GM23338 (cell line): ENCODE data around the gene OR7D4. TPM values are rescaled to one million over a fixed set of nuclear protein-coding genes. Genes with fewer than 3 reads are reported as not detected.

ENCODE experiments used
- ATAC-seq: fragments of 200-7000 bp; cut with Tn5 transposase; 3 replicates; pipeline ENCODE4 v1.9.1; 2020
- DNase-seq: peaks from one replicate; pipeline ENCODE4 v3.0.0-alpha.2; 2015; ENCODE audit warnings: low spot score
- H2AFZ ChIP-seq: fragments of 200-600 bp; sonication (generic); 2 replicates; pipeline ENCODE4 v1.8.0; 2016; ENCODE audit warnings: antibody characterized with exemption, mild to moderate bottlenecking, moderate library complexity
- H3F3A ChIP-seq: fragments of 200-600 bp; sonication (generic); replicated peaks from 2 replicates; pipeline ENCODE4 v1.8.0; 2017; ENCODE audit warnings: antibody characterized with exemption, mixed run types, low read depth
- H3K27ac ChIP-seq: fragments of 200-600 bp; sonication (generic); 2 replicates; pipeline ENCODE4 v1.6.1; 2016; ENCODE audit warnings: low read depth
- H3K27me3 ChIP-seq: fragments of 200-600 bp; sonication (generic); 2 replicates; pipeline ENCODE4 v1.8.0; 2016; ENCODE audit warnings: mild to moderate bottlenecking, mixed run types, moderate library complexity; ENCODE audit not compliant: insufficient read depth
- H3K36me3 ChIP-seq: fragments of 200-600 bp; sonication (generic); 2 replicates; pipeline ENCODE4 v1.8.0; 2016; ENCODE audit warnings: mild to moderate bottlenecking; ENCODE audit not compliant: insufficient read depth
- H3K4me1 ChIP-seq: fragments of 200-600 bp; sonication (generic); 2 replicates; pipeline ENCODE4 v1.8.0; 2016; ENCODE audit warnings: mild to moderate bottlenecking, moderate library complexity; ENCODE audit not compliant: insufficient read depth
- H3K4me2 ChIP-seq: fragments of 200-600 bp; sonication (generic); 2 replicates; pipeline ENCODE4 v1.7.1; 2017; ENCODE audit warnings: mixed run types
- H3K4me3 ChIP-seq: fragments of 200-600 bp; sonication (generic); 2 replicates; pipeline ENCODE4 v1.6.1; 2016; ENCODE audit warnings: mixed run types
- H3K79me2 ChIP-seq: fragments of 200-600 bp; sonication (generic); replicated peaks from 2 replicates; pipeline ENCODE4 v1.8.0; 2017; ENCODE audit warnings: mild to moderate bottlenecking; ENCODE audit not compliant: insufficient read depth
- H3K9me2 ChIP-seq: fragments of 200-600 bp; sonication (generic); 2 replicates; pipeline ENCODE4 v1.8.0; 2017; ENCODE audit not compliant: insufficient read depth
- H4K20me1 ChIP-seq: fragments of 200-600 bp; sonication (generic); replicated peaks from 2 replicates; pipeline ENCODE4 v1.8.0; 2017; ENCODE audit warnings: mild to moderate bottlenecking; ENCODE audit not compliant: insufficient read depth
- H3K27ac Mint-ChIP-seq: 2 replicates; pipeline ENCODE4 v1.8.0; 2020; ENCODE audit warnings: inconsistent platforms, mild to moderate bottlenecking, moderate library complexity, mixed read lengths
- H3K27me3 Mint-ChIP-seq: 3 replicates; pipeline ENCODE4 v1.8.0; 2022; ENCODE audit warnings: low read depth, mild to moderate bottlenecking, moderate library complexity, mixed read lengths, inconsistent platforms; ENCODE audit not compliant: insufficient read depth, poor library complexity
- H3K36me3 Mint-ChIP-seq: 3 replicates; pipeline ENCODE4 v1.8.0; 2021; ENCODE audit warnings: low read depth, mild to moderate bottlenecking, inconsistent platforms, moderate library complexity, mixed read lengths
- H3K4me1 Mint-ChIP-seq: 3 replicates; pipeline ENCODE4 v1.8.0; 2020; ENCODE audit warnings: mild to moderate bottlenecking, inconsistent platforms, mixed read lengths
- H3K4me3 Mint-ChIP-seq: 3 replicates; pipeline ENCODE4 v1.8.0; 2021; ENCODE audit warnings: moderate library complexity, mild to moderate bottlenecking, inconsistent platforms, mixed read lengths
- H3K9me3 Mint-ChIP-seq: 3 replicates; pipeline ENCODE4 v1.8.0; 2020; ENCODE audit warnings: moderate library complexity, mild to moderate bottlenecking, inconsistent platforms, mixed read lengths
- CREB1 ChIP-seq: fragments of 250-450 bp; sonication (Bioruptor Pico); IDR thresholded peaks from 2 replicates; pipeline ENCODE4 v1.5.0; 2020; ENCODE audit warnings: low read depth, mild to moderate bottlenecking, moderate library complexity
- EZH2 ChIP-seq: fragments of 200-600 bp; sonication (generic); IDR thresholded peaks from one replicate; pipeline ENCODE4 v1.8.0; 2017; ENCODE audit warnings: antibody characterized with exemption, mild to moderate bottlenecking, low read depth; ENCODE audit not compliant: unreplicated experiment
- EZH2phosphoT487 ChIP-seq: fragments of 200-600 bp; sonication (generic); IDR thresholded peaks from one replicate; pipeline ENCODE4 v1.8.1; 2018; ENCODE audit warnings: antibody characterized with exemption; ENCODE audit not compliant: unreplicated experiment
- JUNB ChIP-seq: IDR thresholded peaks from one replicate; pipeline ENCODE4 v1.6.1; 2016; ENCODE audit warnings: antibody characterized with exemption; ENCODE audit not compliant: unreplicated experiment
- NANOG ChIP-seq: IDR thresholded peaks from 2 replicates; pipeline ENCODE4 v1.6.1; 2016; ENCODE audit warnings: antibody characterized with exemption, borderline replicate concordance
- POLR2AphosphoS5 ChIP-seq: IDR thresholded peaks from 2 replicates; pipeline ENCODE4 v1.6.1; 2016; ENCODE audit warnings: antibody characterized with exemption, low read depth
- STAT1 ChIP-seq: IDR thresholded peaks from one replicate; pipeline ENCODE4 v1.6.1; 2016; ENCODE audit warnings: antibody characterized with exemption; ENCODE audit not compliant: unreplicated experiment
- ZNF114 ChIP-seq: fragments of 250-450 bp; sonication (Bioruptor Pico); IDR thresholded peaks from 2 replicates; pipeline ENCODE4 v1.5.0; 2020; ENCODE audit warnings: mild to moderate bottlenecking, moderate library complexity
- ZNF331 ChIP-seq: fragments of 250-450 bp; sonication (Bioruptor Pico); IDR thresholded peaks from 2 replicates; pipeline ENCODE4 v1.5.0; 2020; ENCODE audit warnings: low read depth, mild to moderate bottlenecking, moderate library complexity
- polyA plus RNA-seq: library from polyadenylated mRNA; unstranded; fragments of >200 nt; fragmentation: Nextera tagmentation; extraction: Ambion mirVana; gene quantifications from 2 replicates; pipeline ENCODE4 v1.2.1, GENCODE V29; 2016
- total RNA-seq: library from RNA; depleted of rRNA; stranded (reverse); fragments of >200 nt; shearing (Covaris generic); gene quantifications from 2 replicates; pipeline ENCODE4 v1.2.3, GENCODE V29; 2014
- TF ChIP-seq, protein P1 (sequence below), 2 experiments: fragments of 200-600 bp in 1 of 2; sonication (generic) in 1 of 2; conservative IDR thresholded peaks; 2 replicates each; pipeline versions ENCODE4 v1.5.1 to v1.6.1; 2016 to 2017; ENCODE audit warnings: antibody characterized with exemption in 2 of 2, low read depth in 2 of 2, mild to moderate bottlenecking in 2 of 2, moderate library complexity in 1 of 2
- TF ChIP-seq, protein P2 (sequence below): IDR thresholded peaks from 2 replicates; pipeline ENCODE4 v1.6.1; 2016; ENCODE audit warnings: antibody characterized with exemption
- TF ChIP-seq, protein P3 (sequence below): fragments of 250-450 bp; sonication (Bioruptor Pico); IDR thresholded peaks from 2 replicates; pipeline ENCODE4 v1.5.0; 2020; ENCODE audit warnings: mild to moderate bottlenecking, moderate library complexity
- TF ChIP-seq, protein P4 (sequence below): IDR thresholded peaks from one replicate; pipeline ENCODE4 v1.6.1; 2018; ENCODE audit warnings: antibody characterized with exemption; ENCODE audit not compliant: unreplicated experiment

OR7D4 gene
- total and polyA plus RNA-seq, 2 experiments from 2014 or later, result not detected

DNA sequence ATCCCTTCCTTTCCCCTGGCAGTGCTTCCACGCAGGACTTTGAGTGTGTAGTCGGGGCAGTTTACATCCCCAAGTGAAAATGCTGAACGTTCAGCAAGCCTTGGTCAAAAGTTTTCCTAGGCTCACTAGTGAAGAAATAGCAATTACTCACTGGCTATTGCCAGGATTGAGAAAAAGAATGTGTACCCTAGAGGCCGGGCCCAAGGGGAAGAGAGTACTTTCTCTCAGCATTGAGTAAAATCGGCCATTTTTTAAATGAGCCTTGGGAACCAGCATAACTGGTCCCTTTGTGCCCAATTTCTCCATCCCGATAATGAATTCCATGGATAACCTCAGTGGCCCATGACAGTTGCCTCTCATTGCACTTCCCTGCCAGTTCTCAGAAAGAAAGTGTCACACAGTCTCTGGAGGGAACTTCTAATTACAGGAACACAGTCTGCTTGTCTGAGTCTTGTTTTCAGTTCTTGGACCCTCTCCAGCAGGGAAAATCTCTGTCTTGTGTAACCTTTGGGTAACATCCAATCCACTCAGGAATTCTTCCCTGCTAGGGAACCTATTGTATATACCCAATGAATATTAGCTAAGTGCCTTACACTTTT is 47.9 kb downstream of the OR7D4 start:
- Histone ChIP-seq H3K4me3 (no peak overlapping the region), H3K27ac (no peak overlapping the region), H3K4me1 (no peaks in the 10 kb centered on the region), H3K79me2 (no peaks in the 10 kb centered on the region), H3K36me3 (no peaks in the 10 kb centered on the region), H3K4me2 (no peak overlapping the region), H3K27me3 (no peaks in the 10 kb centered on the region), H3K9me2 (no peaks in the 10 kb centered on the region), H3F3A (no peaks in the 10 kb centered on the region), H4K20me1 (no peaks in the 10 kb centered on the region), H2AFZ (no peak overlapping the region)
- TF ChIP-seq EZH2 (no peak), STAT1 (no peak), NANOG (no peak), JUNB (no peak), ZNF331 (CRISPR knock-in tag) (no peak), POLR2AphosphoS5 (no peak), CREB1 (CRISPR knock-in tag) (no peak), ZNF114 (no peak), EZH2phosphoT487 (no peak)
- TF ChIP-seq, protein P1, sequence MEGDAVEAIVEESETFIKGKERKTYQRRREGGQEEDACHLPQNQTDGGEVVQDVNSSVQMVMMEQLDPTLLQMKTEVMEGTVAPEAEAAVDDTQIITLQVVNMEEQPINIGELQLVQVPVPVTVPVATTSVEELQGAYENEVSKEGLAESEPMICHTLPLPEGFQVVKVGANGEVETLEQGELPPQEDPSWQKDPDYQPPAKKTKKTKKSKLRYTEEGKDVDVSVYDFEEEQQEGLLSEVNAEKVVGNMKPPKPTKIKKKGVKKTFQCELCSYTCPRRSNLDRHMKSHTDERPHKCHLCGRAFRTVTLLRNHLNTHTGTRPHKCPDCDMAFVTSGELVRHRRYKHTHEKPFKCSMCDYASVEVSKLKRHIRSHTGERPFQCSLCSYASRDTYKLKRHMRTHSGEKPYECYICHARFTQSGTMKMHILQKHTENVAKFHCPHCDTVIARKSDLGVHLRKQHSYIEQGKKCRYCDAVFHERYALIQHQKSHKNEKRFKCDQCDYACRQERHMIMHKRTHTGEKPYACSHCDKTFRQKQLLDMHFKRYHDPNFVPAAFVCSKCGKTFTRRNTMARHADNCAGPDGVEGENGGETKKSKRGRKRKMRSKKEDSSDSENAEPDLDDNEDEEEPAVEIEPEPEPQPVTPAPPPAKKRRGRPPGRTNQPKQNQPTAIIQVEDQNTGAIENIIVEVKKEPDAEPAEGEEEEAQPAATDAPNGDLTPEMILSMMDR (conservative IDR thresholded peaks at IDR 0.05; ENCODE audit: low read depth in 2 of 2), result no peak
- TF ChIP-seq, protein P2, sequence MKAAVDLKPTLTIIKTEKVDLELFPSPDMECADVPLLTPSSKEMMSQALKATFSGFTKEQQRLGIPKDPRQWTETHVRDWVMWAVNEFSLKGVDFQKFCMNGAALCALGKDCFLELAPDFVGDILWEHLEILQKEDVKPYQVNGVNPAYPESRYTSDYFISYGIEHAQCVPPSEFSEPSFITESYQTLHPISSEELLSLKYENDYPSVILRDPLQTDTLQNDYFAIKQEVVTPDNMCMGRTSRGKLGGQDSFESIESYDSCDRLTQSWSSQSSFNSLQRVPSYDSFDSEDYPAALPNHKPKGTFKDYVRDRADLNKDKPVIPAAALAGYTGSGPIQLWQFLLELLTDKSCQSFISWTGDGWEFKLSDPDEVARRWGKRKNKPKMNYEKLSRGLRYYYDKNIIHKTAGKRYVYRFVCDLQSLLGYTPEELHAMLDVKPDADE, result no peak
- TF ChIP-seq, protein P3, sequence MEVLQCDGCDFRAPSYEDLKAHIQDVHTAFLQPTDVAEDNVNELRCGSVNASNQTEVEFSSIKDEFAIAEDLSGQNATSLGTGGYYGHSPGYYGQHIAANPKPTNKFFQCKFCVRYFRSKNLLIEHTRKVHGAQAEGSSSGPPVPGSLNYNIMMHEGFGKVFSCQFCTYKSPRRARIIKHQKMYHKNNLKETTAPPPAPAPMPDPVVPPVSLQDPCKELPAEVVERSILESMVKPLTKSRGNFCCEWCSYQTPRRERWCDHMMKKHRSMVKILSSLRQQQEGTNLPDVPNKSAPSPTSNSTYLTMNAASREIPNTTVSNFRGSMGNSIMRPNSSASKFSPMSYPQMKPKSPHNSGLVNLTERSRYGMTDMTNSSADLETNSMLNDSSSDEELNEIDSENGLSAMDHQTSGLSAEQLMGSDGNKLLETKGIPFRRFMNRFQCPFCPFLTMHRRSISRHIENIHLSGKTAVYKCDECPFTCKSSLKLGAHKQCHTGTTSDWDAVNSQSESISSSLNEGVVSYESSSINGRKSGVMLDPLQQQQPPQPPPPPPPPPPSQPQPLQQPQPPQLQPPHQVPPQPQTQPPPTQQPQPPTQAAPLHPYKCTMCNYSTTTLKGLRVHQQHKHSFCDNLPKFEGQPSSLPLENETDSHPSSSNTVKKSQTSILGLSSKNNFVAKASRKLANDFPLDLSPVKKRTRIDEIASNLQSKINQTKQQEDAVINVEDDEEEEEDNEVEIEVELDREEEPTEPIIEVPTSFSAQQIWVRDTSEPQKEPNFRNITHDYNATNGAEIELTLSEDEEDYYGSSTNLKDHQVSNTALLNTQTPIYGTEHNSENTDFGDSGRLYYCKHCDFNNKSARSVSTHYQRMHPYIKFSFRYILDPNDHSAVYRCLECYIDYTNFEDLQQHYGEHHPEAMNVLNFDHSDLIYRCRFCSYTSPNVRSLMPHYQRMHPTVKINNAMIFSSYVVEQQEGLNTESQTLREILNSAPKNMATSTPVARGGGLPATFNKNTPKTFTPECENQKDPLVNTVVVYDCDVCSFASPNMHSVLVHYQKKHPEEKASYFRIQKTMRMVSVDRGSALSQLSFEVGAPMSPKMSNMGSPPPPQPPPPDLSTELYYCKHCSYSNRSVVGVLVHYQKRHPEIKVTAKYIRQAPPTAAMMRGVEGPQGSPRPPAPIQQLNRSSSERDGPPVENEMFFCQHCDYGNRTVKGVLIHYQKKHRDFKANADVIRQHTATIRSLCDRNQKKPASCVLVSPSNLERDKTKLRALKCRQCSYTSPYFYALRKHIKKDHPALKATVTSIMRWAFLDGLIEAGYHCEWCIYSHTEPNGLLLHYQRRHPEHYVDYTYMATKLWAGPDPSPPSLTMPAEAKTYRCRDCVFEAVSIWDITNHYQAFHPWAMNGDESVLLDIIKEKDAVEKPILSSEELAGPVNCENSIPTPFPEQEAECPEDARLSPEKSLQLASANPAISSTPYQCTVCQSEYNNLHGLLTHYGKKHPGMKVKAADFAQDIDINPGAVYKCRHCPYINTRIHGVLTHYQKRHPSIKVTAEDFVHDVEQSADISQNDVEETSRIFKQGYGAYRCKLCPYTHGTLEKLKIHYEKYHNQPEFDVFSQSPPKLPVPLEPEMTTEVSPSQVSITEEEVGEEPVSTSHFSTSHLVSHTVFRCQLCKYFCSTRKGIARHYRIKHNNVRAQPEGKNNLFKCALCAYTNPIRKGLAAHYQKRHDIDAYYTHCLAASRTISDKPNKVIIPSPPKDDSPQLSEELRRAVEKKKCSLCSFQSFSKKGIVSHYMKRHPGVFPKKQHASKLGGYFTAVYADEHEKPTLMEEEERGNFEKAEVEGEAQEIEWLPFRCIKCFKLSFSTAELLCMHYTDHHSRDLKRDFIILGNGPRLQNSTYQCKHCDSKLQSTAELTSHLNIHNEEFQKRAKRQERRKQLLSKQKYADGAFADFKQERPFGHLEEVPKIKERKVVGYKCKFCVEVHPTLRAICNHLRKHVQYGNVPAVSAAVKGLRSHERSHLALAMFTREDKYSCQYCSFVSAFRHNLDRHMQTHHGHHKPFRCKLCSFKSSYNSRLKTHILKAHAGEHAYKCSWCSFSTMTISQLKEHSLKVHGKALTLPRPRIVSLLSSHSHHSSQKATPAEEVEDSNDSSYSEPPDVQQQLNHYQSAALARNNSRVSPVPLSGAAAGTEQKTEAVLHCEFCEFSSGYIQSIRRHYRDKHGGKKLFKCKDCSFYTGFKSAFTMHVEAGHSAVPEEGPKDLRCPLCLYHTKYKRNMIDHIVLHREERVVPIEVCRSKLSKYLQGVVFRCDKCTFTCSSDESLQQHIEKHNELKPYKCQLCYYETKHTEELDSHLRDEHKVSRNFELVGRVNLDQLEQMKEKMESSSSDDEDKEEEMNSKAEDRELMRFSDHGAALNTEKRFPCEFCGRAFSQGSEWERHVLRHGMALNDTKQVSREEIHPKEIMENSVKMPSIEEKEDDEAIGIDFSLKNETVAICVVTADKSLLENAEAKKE (CRISPR knock-in tag), result no peak
- TF ChIP-seq, protein P4, sequence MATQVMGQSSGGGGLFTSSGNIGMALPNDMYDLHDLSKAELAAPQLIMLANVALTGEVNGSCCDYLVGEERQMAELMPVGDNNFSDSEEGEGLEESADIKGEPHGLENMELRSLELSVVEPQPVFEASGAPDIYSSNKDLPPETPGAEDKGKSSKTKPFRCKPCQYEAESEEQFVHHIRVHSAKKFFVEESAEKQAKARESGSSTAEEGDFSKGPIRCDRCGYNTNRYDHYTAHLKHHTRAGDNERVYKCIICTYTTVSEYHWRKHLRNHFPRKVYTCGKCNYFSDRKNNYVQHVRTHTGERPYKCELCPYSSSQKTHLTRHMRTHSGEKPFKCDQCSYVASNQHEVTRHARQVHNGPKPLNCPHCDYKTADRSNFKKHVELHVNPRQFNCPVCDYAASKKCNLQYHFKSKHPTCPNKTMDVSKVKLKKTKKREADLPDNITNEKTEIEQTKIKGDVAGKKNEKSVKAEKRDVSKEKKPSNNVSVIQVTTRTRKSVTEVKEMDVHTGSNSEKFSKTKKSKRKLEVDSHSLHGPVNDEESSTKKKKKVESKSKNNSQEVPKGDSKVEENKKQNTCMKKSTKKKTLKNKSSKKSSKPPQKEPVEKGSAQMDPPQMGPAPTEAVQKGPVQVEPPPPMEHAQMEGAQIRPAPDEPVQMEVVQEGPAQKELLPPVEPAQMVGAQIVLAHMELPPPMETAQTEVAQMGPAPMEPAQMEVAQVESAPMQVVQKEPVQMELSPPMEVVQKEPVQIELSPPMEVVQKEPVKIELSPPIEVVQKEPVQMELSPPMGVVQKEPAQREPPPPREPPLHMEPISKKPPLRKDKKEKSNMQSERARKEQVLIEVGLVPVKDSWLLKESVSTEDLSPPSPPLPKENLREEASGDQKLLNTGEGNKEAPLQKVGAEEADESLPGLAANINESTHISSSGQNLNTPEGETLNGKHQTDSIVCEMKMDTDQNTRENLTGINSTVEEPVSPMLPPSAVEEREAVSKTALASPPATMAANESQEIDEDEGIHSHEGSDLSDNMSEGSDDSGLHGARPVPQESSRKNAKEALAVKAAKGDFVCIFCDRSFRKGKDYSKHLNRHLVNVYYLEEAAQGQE, result no peak
- H3K36me3 Mint-ChIP-seq, result peaks cover 28% of the 10 kb centered on the region
- no peak overlapping the region for H3K4me3 Mint-ChIP-seq
- no peaks in the 10 kb centered on the region for H3K27me3 Mint-ChIP-seq
- ATAC-seq, result no peak
- H3K4me1 Mint-ChIP-seq, result no peaks in the 10 kb centered on the region
- H3K27ac Mint-ChIP-seq, result no peak overlapping the region
- DNase-seq, result no peak
- H3K9me3 Mint-ChIP-seq, result peaks cover 76% of the 10 kb centered on the region
